HG03558 (cell line): ENCODE data around the gene EVI5.
"Not testable (repeated sequence)": the region's sequence is repeated elsewhere in the genome, so short reads cannot be mapped to it uniquely, and the experiment has no call there.

Source experiments
- ATAC-seq: cut with Tn5 transposase; IDR thresholded peaks from one replicate; pipeline ENCODE4 v1.9.1; 2021; ENCODE audit warnings: moderate number of reproducible peaks; ENCODE audit not compliant: unreplicated experiment; ENCODE audit errors: extremely low read depth

The EVI5 gene

GRCh38 chr1:92795166-92795565, 10.3 kb upstream of the EVI5 start:
- no peak for ATAC-seq

GRCh38 chr1:92792340-92792782, 7.5 kb upstream of the EVI5 start:
- no peak for ATAC-seq

- ATAC-seq, result no peak
Measured at GRCh38 chr1:92791487-92792066, 6.7 kb upstream of the EVI5 start.

GRCh38 chr1:92790867-92791266, 6.0 kb upstream of the EVI5 start:
- no peak for ATAC-seq

GRCh38 chr1:92790081-92790480, 5.2 kb upstream of the EVI5 start:
- no peak for ATAC-seq

GRCh38 chr1:92786111-92786901, 1.4 kb upstream of the EVI5 start:
- no peak for ATAC-seq

GRCh38 chr1:92784021-92784638, 778 bp downstream of the EVI5 start:
- no peak for ATAC-seq

- not testable (repeated sequence) for ATAC-seq
Measured at GRCh38 chr1:92783550-92783949, 1.4 kb downstream of the EVI5 start.

GRCh38 chr1:92778376-92778775, 6.5 kb downstream of the EVI5 start:
- no peak for ATAC-seq

- no peak for ATAC-seq
Measured at GRCh38 chr1:92774407-92774806, 10.5 kb downstream of the EVI5 start.

- ATAC-seq, result not testable (repeated sequence)
Measured at GRCh38 chr1:92773749-92774148, 11.2 kb downstream of the EVI5 start.

- no peak for ATAC-seq
Measured at GRCh38 chr1:92769856-92770255, 15.1 kb downstream of the EVI5 start.

GRCh38 chr1:92768915-92769314, 16.0 kb downstream of the EVI5 start:
- ATAC-seq, result no peak

- no peak for ATAC-seq
Measured at GRCh38 chr1:92768296-92768695, 16.6 kb downstream of the EVI5 start.

GRCh38 chr1:92764116-92764515, 20.8 kb downstream of the EVI5 start:
- no peak for ATAC-seq

GRCh38 chr1:92762355-92762754, 22.6 kb downstream of the EVI5 start:
- ATAC-seq, result no peak

GRCh38 chr1:92759361-92759760, 25.5 kb downstream of the EVI5 start:
- no peak for ATAC-seq

GRCh38 chr1:92756537-92756936, 28.4 kb downstream of the EVI5 start:
- ATAC-seq, result no peak

GRCh38 chr1:92755541-92756461, 29.1 kb downstream of the EVI5 start:
- no peak for ATAC-seq

- ATAC-seq, result no peak
Measured at GRCh38 chr1:92754719-92755050, 30.2 kb downstream of the EVI5 start.
